OCI-LY1 (cell line): Measurements from ENCODE around the gene SLC35F6.

Experiments used
- H2AFZ ChIP-seq: fragments of 200-600 bp; sonication (generic), shearing (Covaris generic); 2 replicates; pipeline ENCODE4 v1.6.0; 2014; ENCODE audit warnings: antibody characterized with exemption, mild to moderate bottlenecking, low read length
- H3F3A ChIP-seq: fragments of 200-600 bp; sonication (generic), shearing (Covaris generic); 2 replicates; pipeline ENCODE4 v1.6.0; 2014; ENCODE audit warnings: mild to moderate bottlenecking, antibody characterized with exemption, low read length, moderate library complexity; ENCODE audit not compliant: insufficient read depth
- H3K27ac ChIP-seq: fragments of 200-600 bp; sonication (generic); 2 replicates; pipeline ENCODE4 v1.5.1; 2014; ENCODE audit warnings: low read length, mixed run types, mild to moderate bottlenecking, low read depth; ENCODE audit not compliant: poor library complexity, severe bottlenecking
- H3K27me3 ChIP-seq: fragments of 200-600 bp; sonication (generic); 2 replicates; pipeline ENCODE4 v1.6.0; 2014; ENCODE audit warnings: antibody characterized with exemption, mild to moderate bottlenecking, low read length, moderate library complexity; ENCODE audit not compliant: insufficient read depth
- H3K36me3 ChIP-seq: fragments of 200-600 bp; sonication (generic); 2 replicates; pipeline ENCODE4 v1.6.1; 2014; ENCODE audit warnings: mild to moderate bottlenecking, antibody characterized with exemption, low read length, moderate library complexity, mixed read lengths; ENCODE audit not compliant: insufficient read depth
- H3K4me1 ChIP-seq: fragments of 200-600 bp; sonication (generic); 2 replicates; pipeline ENCODE4 v1.5.1; 2014; ENCODE audit warnings: mild to moderate bottlenecking, low read length, moderate library complexity; ENCODE audit not compliant: insufficient read depth, severe bottlenecking
- H3K4me2 ChIP-seq: fragments of 200-600 bp; sonication (generic), shearing (Covaris generic); 2 replicates; pipeline ENCODE4 v1.6.1; 2014; ENCODE audit warnings: low read length
- H3K4me3 ChIP-seq: fragments of 200-600 bp; sonication (generic); 2 replicates; pipeline ENCODE4 v1.5.1; 2014; ENCODE audit warnings: low read length, low read depth, mild to moderate bottlenecking, mixed read lengths; ENCODE audit not compliant: poor library complexity, severe bottlenecking
- H3K79me2 ChIP-seq: fragments of 200-600 bp; shearing (Covaris generic); 2 replicates; pipeline ENCODE4 v1.6.1; 2016; ENCODE audit warnings: mixed run types, low read length, mixed read lengths; ENCODE audit not compliant: insufficient read depth
- H3K9ac ChIP-seq: fragments of 200-600 bp; sonication (generic), shearing (Covaris generic); 2 replicates; pipeline ENCODE4 v1.6.1; 2014; ENCODE audit warnings: mild to moderate bottlenecking, low read length, mixed read lengths
- H3K9me2 ChIP-seq: fragments of 200-600 bp; sonication (generic), shearing (Covaris generic); 2 replicates; pipeline ENCODE4 v1.6.1; 2014; ENCODE audit warnings: low read depth, mild to moderate bottlenecking, low read length, mixed read lengths
- H3K9me3 ChIP-seq: fragments of 200-600 bp; shearing (Covaris generic); 2 replicates; pipeline ENCODE4 v1.6.1; 2014; ENCODE audit warnings: low read length, mixed read lengths
- H4K20me1 ChIP-seq: fragments of 200-600 bp; sonication (generic), shearing (Covaris generic); 2 replicates; pipeline ENCODE4 v1.6.0; 2016; ENCODE audit warnings: mild to moderate bottlenecking, low read length; ENCODE audit not compliant: insufficient read depth
- EZH2 ChIP-seq: fragments of 200-600 bp; sonication (generic), shearing (Covaris generic); IDR thresholded peaks from 2 replicates; pipeline ENCODE4 v1.8.0; 2017; ENCODE audit warnings: borderline replicate concordance, mixed run types, mild to moderate bottlenecking, antibody characterized with exemption, low read length, moderate library complexity, mixed read lengths
- TF ChIP-seq, protein P1 (sequence below): fragments of 200-600 bp; sonication (generic), shearing (Covaris generic); IDR thresholded peaks from 2 replicates; pipeline ENCODE4 v1.5.1; 2017; ENCODE audit warnings: mild to moderate bottlenecking, antibody characterized with exemption, low read length, moderate library complexity, mixed read lengths

SLC35F6 gene

DNA sequence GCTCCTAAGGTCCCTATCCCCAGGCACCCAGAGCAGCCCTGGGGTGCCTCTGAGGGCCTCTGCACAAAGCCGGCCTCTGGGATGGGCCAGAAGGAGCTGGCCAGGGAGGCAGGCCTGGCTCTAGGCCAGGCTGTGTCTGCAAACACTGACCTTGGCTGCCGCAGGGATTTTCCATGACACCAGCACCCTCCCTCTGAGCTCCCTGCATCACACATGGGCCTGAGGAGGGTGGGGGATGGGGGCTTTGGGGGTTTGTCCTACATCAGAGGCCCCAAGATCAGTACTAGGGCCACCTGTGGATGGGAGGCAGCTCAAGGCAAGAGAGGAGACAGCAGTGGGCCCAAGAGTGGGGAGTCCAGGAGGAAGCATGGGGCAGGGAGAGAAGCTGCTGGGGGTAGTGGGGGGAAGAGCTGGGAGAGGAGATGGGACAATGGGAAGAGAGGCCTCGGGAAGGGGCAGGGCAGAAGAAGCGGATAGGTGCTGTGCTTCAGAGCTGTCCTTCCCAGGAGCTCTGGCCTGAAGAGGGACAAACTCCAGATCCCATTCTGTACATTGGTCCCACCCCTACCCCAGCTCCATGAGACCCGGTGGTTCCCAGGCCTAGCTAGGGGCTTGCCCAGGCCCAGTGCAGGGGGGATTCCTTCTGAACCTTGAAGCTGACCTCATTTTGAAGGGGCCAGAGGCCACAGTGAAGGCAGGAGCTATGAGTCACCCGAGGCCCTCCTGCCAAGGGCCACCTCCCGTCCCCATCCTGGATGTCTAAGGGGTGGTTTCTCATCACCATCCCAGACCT, 43.6 kb upstream of the SLC35F6 start:
- H2AFZ ChIP-seq = no peak overlapping the region
- no peak overlapping the region for H3K27ac ChIP-seq
- no peaks in the 10 kb centered on the region for H3K36me3 ChIP-seq
- no peaks in the 10 kb centered on the region for H3K9me3 ChIP-seq
- H3K4me3 ChIP-seq = no peak overlapping the region
- TF ChIP-seq EZH2 = no peak
- TF ChIP-seq, protein P1, sequence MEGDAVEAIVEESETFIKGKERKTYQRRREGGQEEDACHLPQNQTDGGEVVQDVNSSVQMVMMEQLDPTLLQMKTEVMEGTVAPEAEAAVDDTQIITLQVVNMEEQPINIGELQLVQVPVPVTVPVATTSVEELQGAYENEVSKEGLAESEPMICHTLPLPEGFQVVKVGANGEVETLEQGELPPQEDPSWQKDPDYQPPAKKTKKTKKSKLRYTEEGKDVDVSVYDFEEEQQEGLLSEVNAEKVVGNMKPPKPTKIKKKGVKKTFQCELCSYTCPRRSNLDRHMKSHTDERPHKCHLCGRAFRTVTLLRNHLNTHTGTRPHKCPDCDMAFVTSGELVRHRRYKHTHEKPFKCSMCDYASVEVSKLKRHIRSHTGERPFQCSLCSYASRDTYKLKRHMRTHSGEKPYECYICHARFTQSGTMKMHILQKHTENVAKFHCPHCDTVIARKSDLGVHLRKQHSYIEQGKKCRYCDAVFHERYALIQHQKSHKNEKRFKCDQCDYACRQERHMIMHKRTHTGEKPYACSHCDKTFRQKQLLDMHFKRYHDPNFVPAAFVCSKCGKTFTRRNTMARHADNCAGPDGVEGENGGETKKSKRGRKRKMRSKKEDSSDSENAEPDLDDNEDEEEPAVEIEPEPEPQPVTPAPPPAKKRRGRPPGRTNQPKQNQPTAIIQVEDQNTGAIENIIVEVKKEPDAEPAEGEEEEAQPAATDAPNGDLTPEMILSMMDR = no peak
- H3K4me2 ChIP-seq = no peak overlapping the region
- H3K27me3 ChIP-seq = no peaks in the 10 kb centered on the region
- H4K20me1 ChIP-seq = no peaks in the 10 kb centered on the region
- H3K9ac ChIP-seq = no peak overlapping the region
- H3K9me2 ChIP-seq = no peaks in the 10 kb centered on the region
- no peaks in the 10 kb centered on the region for H3F3A ChIP-seq
- no peaks in the 10 kb centered on the region for H3K4me1 ChIP-seq
- no peaks in the 10 kb centered on the region for H3K79me2 ChIP-seq

DNA sequence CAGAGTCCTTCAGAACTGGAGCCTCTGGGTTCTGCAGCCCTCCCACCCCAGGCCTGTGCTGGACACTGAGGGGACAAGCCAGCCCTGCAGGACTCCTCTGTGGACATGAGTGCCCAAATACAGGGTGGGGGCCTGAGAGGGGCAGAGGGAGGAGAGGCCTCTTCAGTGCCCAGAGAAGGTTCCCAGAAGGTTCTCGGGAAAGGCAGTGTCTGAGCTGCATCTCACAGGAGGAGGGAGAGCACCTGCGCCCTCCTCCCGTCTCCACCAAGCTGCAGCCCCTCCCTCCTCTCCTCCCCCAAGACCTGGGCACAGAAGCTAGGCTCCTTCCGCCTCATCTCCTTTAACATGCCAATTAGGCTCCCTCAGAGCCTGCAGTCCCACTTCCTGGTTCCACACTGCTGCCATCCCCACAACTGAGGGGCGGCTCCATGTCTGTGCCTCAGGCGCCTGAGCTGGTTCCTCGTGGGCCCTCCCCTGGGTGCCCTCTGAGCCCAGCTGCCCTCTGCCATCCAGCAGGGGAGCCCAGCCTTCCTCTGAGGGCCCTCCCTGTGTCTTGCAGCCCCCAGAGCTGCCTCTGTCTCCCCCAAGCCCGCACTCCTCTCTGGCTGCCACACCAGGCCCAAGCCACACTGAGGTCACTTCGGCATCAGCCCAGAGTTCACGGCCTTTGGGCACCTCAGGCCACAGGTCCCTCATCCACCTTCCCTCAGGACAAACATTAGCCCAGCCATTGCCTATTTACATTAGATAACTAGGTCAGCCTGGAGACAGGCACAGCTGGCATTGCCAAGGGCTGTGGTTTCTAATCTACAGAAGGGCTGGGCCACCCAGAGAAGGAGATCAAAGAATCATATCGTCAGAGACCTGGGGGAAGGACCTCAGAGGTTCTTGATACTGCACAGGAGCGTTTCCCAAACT, 42.7 kb upstream of the SLC35F6 start:
- Histone ChIP-seq H3K9ac (no peak overlapping the region), H4K20me1 (no peaks in the 10 kb centered on the region), H3K9me2 (no peaks in the 10 kb centered on the region), H3K27me3 (no peaks in the 10 kb centered on the region), H3K4me3 (no peak overlapping the region), H3K27ac (no peak overlapping the region), H3K4me2 (no peak overlapping the region), H3K79me2 (no peaks in the 10 kb centered on the region), H3K4me1 (no peaks in the 10 kb centered on the region), H3K36me3 (no peaks in the 10 kb centered on the region), H3F3A (no peaks in the 10 kb centered on the region), H3K9me3 (no peaks in the 10 kb centered on the region), H2AFZ (no peak overlapping the region)
- TF ChIP-seq, protein P1 = no peak
- TF ChIP-seq EZH2 = no peak

DNA sequence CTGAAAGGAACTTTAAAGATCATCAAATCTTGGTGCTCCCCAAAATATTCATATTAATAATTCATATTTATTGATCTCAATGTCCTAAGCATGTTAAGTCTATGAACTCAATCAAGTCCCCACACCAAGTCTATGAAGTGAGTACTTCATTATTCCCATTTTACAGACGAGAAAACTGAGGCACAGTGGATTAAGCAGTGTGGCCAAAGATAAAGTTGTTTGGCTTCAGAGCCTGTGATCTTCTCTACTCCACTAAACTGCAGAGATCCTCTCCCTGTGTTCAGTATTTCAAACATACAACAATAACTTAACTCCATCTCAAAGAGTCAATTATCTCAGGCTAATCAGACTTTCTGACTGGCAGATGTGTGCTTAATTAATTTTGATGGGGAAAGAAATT, 41.8 kb upstream of the SLC35F6 start:
- Histone ChIP-seq H3K9me3 (no peaks in the 10 kb centered on the region), H3K9ac (no peak overlapping the region), H3K27ac (no peak overlapping the region), H3K36me3 (no peaks in the 10 kb centered on the region), H3K79me2 (no peaks in the 10 kb centered on the region), H4K20me1 (no peaks in the 10 kb centered on the region), H3K4me2 (no peak overlapping the region), H3K4me1 (no peaks in the 10 kb centered on the region), H3F3A (no peaks in the 10 kb centered on the region), H2AFZ (no peak overlapping the region), H3K27me3 (no peaks in the 10 kb centered on the region), H3K4me3 (no peak overlapping the region), H3K9me2 (no peaks in the 10 kb centered on the region)
- no peak for TF ChIP-seq EZH2
- TF ChIP-seq, protein P1 = no peak
